HG02885 (cell line): Measurements from ENCODE around the gene ABHD15.
A peak's percentile ranks its signal among the peaks of the same experiment; 100 is the strongest.

Source experiments
- ATAC-seq: cut with Tn5 transposase; IDR thresholded peaks from one replicate; pipeline ENCODE4 v1.9.1; 2021; ENCODE audit warnings: mild to moderate bottlenecking; ENCODE audit not compliant: unreplicated experiment, poor library complexity

Gene ABHD15

DNA sequence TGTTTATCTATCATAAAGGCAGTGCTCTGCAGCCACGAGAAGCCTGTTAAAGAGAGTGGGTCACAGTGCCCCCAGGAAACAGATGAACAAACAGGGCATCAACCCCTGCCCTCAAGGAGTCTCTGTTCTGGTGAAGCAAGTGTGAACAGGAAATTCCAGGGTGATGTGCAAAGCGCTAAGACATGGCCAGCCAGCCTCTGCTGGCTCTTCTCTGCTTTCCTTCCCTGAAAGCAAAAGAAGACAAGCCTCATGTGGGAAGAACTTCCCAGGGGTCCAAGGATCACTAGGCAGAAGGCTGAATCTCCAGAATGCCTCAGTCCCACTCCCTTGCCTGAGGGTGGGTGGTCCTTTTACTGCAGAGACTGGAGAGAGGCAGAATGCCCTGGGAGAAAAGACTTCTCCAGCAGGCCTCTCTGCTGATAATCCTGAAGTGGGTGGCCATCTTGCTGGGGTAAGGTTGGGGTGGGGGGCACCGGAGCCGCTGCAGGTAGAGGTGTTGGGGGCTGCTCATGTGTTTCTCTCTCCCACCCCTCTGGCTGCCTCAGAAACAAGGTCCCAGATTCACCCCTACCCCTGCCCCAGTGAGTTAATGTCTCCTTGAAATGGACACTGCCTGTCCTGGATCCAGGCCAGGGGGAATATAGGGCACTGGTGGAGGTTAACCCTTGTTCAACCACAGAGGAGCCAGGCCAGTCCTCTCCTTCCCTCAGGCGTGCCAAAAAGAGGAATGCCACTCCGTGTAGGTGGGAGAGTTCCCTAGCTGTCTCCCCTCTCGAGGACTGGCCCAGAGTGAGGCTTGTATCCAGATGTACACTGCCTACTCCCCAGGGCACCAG lies 28.5 kb upstream of the ABHD15 start:
- no peak for ATAC-seq

- ATAC-seq, result no peak
Observed at GRCh38 chr17:29594519-29595090, 27.8 kb upstream of the ABHD15 start.

- ATAC-seq, result no peak
Observed at GRCh38 chr17:29593591-29594518, 27.0 kb upstream of the ABHD15 start.

DNA sequence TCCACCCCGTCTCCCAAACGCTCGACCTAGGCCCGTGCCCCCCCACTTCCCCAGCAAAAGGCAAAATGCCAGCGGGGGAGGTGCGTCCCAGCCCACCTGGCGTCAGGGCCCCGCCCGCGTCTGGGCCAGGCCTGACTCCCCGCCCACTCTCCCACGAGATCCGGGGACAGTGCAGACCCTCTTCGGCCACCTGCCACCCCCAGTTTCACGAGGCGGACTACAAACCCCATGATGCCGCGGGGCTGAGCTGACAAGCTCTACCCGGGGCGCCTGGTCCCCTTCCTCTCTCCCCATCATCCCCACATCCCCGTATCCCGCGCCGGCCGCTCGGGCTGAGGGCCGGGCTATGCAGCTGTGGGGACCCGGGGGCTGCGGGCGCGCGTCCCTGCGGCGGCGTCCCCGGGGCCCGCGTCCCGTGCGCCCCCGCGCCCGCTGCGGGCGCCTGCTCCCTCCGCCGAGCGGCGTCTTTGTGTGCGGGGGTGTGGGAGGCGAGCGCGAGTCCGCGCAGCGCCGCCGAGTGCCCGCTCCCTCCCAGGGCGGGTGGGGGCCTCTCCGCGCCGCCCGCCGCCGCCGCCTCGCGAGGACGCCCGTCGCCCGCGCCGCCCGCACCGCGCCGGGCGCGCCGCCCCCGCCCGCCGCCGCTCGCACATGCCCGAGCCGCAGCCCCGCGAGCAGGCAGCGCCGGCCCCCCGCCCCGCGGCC lies 26.2 kb upstream of the ABHD15 start, which contains the start of gene ANKRD13B:
TSS of gene ANKRD13B (plus strand) at position 283 of the 702 bp plus-strand sequence. CDS start 490 bp downstream, outside the sequence.
- no peak for ATAC-seq

- ATAC-seq, result no peak
Observed at GRCh38 chr17:29591737-29592608, 25.1 kb upstream of the ABHD15 start.

DNA sequence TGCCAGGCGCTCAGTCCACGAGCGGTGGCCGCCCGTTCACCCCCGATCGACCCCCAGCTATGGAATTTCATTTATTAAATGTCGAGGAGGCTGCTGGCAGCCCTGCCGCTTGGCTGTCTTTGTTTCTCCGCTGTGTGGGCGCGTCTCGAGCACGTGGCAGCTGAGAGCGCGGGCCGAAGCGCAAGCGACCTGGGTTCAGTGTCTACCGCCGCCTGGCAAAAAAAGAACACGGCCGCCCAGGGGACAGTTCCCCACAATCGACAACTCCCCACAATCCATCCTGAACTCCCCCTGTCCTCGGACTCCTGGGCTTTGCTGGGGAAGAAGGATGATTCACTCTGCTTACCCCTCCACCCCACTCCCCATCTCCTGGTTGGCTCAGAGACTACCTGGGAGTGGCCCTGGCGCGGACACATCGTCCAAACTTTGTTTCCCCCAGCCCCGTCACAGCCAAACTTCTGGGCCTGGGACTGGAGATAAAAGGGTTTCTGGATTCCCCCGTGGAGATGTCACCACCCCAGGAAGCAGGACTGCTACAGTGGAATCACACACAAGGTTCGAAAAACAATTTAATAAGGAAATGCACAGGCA lies 24.4 kb upstream of the ABHD15 start:
- no peak for ATAC-seq

DNA sequence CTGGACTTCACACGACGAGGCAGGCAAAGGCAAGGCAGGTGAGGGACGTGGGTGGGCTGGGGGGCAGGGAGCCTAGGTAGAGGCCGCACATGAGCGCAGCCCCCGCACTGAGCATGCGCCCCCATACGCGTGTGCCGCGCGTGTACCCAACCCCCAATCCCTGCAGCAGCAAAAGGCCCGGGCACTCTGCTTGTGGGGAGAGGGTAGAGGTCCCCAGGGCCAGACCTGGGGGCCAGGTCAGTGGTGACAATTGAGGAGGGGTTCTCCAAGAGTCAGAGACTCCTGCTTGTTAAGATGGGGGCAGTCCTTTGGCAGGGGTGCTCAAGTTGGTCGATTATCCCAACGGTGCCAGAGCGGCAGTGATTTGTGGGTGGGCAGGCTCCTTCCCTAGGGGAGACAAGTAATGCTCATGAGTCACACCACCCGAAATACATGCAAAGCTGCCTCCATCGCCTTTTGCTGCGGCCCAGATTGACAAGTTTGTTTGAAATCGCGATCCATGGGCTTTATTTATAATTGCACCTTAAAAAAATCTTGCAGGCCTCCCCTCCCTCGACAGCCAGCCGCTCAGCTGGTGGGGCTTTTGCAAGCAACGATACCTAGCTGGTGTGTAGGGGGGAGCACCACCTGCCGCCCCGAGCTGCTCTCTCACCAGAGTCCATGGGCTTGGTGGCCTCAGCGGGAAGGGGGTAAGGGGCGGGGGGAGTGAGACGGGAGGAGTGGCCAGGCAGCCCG lies 23.7 kb upstream of the ABHD15 start:
- no peak for ATAC-seq

DNA sequence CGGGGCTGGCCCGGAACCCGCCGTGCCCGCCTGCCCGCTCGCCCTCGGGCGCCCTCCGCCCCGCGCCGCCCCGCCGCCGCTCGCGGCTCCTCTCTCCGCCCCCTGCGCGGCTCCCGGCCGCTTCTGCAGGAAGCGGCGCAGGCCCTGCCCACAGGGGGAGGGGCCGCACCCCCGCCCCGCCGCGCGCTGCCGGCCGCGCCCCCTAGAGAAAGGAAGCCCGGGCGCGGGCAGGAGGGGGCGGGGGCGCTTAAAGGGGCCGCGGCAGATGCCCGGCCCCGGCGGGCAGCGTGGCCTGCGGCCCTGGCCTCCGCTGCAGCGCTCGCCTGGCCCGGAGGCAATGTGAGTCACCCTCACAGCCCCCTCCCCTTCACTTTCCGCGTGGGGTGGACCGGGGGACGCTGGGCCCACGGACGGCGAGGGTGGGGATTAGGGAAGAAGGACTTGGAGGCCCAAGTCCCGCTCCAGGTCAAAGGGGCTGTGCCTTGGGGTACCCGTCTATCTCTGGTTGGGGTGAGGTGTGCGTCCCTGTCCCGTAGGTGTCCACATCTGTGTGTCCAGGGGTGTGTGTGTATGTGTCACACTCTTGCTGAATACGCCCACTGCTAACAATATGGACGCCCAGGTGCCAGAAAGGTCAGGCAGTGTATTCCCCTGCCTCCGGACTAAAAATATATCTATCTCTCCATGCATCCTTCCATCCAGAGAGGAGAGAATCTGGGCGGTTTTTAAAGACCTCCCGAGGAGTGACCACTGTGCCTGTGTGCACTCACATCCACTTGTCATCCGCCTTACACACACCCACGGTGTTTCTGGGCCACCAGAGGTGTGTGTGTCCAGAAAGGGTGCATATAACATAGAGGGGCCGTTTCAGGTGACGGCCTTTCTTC lies 22.9 kb upstream of the ABHD15 start, which contains the start of gene GIT1:
TSS of gene GIT1 (minus strand) at position 125 of the 887 bp plus-strand sequence. CDS start 270 bp downstream, outside the sequence.
- peak; percentile 69 for ATAC-seq

DNA sequence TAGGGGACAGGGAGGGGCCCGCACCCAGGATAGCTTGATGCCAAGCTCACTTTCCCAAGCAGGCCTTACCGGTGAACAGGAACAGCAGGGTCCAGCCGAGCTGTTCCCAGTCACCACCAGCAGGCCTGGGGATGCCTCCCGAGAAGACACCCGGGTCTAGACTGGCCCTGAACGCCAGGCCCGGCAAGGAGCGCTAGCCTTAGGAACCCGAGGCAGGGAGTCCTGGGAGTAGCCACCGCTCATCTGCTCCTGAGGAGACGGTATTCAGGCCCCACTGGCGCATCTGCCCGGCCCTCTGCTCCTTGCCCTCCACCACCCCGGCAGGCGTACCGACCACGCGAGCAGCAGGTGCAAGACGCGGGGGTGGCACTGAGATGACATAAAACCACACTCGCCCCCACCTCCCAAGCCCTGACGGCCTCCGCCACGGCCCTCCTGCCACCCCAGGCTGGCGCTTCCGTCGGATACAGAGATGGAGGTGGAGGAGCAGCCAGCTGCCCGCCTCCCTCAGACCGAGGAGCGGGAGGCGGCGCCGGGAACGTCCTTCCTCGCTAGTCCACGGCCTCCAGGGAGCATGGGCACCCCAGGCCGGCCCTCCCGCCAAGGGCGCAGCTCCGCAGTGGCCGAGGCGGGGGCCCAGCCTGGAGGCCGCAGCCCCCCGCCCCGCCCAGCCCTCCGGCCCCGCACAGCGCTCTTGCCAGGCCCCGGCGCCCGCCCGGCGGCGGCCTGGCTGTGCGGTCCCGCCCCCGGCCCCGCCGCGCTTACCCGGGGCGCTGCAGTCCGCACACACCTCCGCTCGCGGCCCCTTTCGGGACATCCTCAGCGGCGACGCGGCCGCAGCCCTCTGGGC lies 21.9 kb upstream of the ABHD15 start:
- peak; percentile 17 for ATAC-seq

GRCh38 chr17:29588017-29588561 lies 21.3 kb upstream of the ABHD15 start:
- ATAC-seq, result no peak

DNA sequence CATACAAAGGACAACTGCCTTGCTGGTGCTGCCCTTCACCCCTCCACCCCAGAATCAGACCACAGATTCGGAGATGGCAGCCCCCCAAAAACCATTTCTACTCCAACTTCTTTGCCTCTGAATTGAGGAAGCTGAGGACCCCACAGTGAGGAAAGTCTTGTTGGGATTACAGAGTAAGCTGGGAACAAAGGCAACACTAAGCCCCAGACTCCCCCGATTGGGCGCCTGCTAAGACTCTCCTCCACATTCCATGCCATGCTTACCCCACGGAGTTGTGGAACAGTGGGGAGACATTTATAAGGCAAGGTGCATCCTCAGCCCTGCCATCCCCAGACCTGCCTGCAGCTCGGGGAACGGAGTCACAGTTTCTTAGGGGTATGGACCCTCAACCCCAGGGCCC lies 20.8 kb upstream of the ABHD15 start:
- no peak for ATAC-seq

GRCh38 chr17:29586676-29587469 lies 20.0 kb upstream of the ABHD15 start:
- no peak for ATAC-seq

DNA sequence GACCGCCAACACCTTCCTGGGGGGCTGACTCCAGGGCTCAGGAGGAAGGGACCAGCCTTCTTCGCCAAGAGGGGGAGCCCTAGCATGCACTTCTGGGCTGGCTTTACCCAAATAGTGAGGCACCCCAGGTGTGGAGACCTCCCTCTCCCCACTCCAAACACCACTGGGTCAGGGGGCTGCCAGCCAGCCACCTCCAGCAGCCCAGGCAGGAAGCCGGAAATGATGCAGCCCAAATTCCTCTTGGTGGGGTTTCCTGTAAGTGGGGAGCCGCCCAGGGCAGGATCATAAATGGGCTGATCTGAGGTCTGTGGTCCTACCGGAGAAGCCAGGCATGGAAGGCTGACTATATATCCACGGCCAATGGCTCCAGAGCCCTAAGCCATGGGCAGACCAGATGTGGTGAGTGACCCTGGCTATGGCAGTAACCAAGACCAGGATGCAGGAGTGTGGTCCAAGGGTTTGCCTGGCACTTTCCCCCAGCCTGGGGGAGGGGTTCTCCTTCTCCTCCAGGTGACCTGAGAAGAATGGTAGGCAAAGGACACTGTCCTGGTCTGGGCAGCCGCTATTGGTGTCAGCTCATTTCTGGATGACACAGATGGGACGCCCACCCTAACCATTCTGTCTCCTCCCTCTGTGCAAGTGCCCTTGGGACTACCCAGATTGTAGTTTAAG lies 18.4 kb upstream of the ABHD15 start:
- ATAC-seq, result no peak

GRCh38 chr17:29584452-29585079 lies 17.7 kb upstream of the ABHD15 start:
- ATAC-seq, result no peak
